GM18858 (cell line): ENCODE measurements around the gene ALOX12B.
"Not testable (repeated sequence)": the region's sequence is repeated elsewhere in the genome, so short reads cannot be mapped to it uniquely, and the experiment has no call there.

Experiments used
- ATAC-seq: cut with Tn5 transposase; IDR thresholded peaks from one replicate; pipeline ENCODE4 v1.9.1; 2021; ENCODE audit not compliant: unreplicated experiment

Gene ALOX12B

DNA sequence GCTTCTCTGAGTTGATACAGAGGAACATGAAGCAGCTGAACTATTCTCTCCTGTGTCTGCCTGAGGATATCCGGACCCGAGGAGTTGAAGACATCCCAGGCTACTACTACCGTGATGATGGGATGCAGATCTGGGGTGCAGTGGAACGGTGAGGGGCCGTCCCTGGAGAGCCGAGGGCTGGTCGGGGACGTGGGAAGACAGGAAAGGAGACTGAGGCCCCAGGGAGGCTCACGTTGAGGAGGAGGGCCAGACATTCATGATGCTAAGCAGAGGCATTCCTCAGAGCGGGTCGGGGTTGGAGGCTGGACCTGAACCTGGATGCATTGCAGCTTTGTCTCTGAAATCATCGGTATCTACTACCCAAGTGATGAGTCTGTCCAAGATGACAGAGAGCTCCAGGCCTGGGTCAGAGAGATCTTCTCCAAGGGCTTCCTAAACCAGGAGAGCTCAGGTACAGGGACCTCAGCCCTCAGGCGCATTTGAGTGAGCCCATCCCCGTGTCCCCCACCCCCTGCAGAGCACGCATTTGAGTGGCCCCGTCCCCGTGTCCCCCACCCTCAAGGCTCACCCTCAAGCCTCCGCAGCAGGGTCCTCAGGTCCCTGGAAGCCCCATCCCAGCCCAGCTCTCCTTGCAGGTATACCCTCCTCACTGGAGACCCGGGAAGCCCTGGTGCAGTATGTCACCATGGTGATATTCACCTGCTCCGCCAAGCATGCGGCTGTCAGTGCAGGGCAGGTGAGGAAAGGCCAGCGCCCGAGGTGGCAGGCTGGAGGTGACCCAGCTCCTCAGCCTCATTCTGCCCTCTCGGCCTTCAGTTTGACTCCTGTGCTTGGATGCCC is 40.4 kb downstream of the ALOX12B start:
- ATAC-seq = no peak

DNA sequence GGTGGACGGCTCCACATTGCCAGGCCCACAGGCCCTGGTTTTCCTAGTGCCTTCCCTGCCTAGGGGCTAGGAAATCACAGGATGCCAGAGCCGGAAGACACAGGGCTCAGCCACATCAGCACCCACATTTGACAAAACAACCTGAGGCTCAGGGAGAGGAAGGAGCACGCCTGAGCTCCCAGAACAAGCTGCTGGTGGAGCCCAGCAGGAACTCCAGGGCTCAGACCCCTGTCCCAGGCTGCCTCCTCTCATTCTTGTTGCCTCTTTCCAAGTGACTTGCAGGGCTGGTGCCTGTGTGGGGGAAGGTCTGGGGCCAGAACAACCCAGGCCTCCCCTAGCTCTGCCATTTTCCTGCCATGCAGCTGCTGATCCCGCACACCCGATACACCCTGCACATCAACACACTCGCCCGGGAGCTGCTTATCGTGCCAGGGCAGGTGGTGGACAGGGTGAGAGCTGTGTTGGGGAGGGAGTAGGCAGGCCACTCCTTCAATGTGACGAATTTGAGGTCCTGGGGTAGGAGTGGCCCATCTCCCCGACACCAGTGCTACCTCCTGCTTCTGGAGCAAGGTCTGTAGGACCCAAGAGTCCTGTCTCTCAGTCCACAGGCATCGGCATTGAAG is 41.1 kb downstream of the ALOX12B start:
- no peak for ATAC-seq

DNA sequence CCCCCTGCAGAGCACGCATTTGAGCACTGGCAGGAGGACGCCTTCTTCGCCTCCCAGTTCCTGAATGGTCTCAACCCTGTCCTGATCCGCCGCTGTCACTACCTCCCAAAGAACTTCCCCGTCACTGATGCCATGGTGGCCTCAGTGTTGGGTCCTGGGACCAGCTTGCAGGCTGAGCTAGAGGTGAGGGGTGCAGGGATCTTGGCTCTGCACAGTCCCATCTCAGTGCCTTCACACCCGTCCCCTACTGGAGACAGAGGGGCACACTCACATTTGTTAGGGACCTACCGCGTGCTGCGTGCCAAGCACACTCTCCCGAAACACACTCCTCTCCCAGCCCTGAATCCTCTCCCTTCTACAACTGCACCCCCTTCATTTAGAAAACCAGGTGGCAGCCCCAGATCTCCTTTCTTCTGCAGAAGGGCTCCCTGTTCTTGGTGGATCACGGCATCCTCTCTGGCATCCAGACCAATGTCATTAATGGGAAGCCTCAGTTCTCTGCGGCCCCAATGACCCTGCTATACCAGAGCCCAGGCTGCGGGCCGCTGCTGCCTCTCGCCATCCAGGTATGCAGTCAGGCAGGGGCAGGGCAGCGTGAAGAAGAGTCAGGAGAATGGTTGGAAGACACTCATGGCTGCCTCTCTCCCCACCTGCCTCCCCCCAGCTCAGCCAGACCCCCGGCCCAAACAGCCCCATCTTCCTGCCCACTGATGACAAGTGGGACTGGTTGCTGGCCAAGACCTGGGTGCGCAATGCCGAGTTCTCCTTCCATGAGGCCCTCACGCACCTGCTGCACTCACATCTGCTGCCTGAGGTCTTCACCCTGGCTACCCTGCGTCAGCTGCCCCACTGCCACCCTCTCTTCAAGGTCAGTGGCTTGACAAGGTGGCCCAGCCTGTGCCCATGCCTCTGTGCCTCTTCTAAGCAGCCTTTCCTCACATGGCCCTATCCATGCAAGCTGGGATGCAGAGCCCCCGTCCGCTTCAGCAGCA is 42.4 kb downstream of the ALOX12B start:
- no peak for ATAC-seq

DNA sequence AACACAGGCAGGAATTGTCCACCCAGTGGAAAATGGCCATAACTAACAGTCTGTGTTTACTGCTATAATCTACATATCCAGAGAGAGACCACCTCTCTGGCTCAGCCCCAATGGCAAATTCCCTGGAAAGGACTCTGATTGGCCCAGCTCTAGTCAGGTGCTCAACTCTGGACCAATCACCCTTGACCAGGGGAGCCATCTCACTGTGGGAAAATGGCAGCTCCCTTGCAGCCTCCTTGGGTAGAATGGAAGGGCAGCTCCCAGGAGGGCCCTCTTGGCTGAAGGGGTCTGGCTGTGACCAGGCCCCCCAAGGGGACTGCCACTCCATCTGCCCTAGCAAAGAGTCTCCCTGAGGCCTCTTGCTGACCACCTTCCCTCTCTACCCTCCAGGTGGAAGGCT is 45.5 kb downstream of the ALOX12B start:
- ATAC-seq = no peak

DNA sequence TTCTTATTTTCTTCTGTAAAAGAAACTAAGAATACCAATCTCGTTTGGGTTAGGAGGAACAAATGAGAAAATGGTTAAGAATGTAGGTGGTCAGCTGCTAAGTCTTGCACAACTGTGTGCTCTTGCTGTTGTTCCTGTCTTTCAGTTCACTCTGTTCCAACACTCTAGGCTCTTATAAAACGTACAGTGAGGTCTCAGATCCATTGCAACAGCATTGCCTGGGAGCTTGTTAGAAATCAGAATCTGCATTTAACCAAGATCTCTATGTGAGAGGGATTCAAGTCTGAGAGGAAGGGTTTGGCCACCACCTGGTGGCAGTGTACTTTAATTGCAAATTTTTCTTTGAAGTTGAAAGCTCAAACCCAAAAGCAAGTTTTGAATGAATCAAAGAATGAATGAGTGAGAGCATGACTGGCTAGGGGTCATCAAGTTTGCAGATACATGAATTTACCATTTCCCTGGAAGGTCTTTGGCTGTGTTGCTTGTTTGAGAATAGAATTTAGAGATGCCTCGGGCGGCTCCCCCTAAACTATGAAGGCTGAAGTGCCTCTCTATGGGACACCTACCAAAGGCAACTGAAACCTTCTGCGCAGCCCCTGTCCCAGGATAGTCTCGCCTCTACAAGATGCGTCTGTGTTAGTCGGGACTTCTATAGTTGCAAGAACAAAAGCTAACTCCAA is 46.1 kb downstream of the ALOX12B start:
- ATAC-seq = no peak

DNA sequence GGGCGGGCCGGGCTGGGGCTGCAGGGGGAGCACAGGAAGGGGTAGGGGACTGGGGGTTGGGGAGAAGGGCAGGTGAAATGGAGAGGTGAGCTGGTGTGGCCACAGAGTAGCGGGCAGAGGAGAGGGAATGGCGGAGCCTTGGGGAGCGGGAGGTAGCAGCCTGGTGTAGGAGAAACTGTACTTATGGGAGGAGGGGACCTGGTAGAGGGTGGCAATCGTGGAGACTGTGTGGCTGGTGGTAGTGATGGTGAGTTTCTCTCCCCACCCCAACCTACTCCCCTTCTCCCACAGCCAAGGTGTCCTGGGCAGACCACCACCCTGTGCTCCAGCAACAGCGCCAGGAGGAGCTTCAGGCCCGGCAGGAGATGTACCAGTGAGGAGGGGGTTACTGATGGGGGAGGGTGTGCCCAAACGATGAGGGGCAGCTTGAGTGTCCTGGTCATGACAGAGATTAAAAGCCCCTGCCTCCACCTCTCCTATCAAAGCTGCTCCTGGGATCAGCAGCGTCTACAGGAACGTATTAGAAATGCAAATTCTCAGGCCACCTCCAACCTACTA is 47.8 kb downstream of the ALOX12B start:
- ATAC-seq = no peak

DNA sequence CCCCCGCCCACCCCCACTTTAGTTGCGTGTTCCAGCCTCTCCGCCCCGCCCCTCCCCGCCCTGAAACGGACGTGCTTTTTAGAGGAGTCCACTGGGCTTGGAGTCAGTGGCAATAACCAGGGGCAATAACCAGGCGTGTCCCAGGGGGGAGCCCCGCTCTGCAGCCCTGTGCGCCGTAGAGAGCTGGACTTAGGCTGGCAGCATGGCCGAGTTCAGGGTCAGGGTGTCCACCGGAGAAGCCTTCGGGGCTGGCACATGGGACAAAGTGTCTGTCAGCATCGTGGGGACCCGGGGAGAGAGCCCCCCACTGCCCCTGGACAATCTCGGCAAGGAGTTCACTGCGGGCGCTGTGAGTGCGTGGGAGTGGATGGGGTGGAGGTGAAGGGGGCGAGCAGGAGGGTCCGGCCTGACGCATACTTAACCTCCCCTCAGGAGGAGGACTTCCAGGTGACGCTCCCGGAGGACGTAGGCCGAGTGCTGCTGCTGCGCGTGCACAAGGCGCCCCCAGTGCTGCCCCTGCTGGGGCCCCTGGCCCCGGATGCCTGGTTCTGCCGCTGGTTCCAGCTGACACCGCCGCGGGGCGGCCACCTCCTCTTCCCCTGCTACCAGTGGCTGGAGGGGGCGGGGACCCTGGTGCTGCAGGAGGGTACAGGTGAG is 48.4 kb downstream of the ALOX12B start, which contains the start of gene ALOX15B:
ALOX15B (plus strand) TSS at position 106 of the 657 bp plus-strand sequence; CDS start at position 203, 97 bp downstream.
- no peak for ATAC-seq

DNA sequence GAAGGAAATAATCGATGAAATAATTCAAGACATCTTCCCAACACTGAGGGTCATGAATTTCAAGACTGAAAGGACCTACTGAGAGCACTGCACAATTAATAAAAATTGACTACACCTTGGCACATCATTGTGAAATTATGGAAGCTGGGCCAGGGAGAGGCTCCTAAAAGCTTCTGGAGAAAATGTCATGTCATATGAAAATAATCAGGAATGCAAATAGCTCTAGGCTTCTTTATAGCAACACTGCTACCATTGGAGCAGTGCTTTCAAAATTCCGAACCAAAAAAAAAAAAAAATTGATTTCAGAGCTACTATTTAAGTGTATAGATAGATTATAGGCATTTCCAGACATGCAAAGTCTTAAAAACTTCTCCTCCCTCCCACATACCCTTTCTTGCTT is 55.1 kb downstream of the ALOX12B start:
- no peak for ATAC-seq

DNA sequence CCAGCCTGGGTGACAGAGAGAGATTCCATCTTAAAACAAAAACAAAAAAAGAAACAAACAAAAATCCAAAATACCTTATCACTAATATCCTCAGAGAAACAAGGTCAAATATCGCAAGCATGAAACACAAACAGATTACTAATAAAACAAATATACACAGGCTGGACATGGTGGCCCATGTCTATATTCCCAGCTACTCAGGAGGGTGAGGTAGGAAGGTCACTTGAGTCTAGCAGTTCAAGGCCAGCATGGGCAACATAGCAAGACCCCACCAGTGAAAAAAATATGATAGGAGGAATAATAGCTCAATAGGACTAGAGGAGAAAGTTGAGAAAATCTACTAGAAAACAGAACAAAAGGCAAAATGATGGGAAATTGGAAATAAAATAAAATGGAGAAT is 55.6 kb downstream of the ALOX12B start:
- no peak for ATAC-seq

DNA sequence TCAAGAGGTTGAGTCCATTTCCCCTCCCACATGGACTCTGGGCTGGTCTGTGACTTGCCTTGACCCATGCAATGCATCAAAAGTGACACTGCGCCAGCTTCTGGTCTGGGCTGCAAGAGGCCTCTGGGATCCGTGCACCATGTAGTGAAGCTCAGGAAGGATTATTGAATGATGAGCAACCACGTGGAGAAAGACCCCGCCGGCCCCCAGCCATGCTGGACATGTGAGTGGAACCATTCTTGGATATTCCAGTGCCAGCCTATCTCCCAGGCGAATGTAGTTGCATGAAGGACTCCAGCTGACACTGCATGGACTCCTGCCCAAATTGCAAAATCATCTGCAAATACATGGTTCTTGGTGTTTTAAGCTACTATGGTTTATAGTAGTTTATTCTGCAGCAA is 56.3 kb downstream of the ALOX12B start:
- ATAC-seq = no peak

DNA sequence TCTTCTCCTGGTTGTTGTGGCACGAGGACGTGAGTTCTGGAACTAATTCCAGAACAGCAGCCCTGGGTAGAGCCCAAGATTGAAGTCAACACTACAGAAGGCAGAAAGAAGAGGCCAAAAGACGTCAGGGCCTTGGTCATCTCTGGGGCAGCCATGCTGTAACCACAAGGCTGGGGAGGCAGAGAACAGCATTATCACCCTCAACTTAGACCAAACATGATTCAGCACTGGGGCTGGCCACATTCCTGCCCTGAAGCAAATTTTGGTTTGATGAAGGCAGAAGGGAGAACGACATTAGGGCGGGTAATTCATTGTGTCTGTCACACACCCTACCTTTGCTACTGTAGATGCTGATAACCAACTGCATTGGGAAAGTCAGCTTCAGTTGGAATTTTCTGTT is 58.4 kb downstream of the ALOX12B start:
- no peak for ATAC-seq

DNA sequence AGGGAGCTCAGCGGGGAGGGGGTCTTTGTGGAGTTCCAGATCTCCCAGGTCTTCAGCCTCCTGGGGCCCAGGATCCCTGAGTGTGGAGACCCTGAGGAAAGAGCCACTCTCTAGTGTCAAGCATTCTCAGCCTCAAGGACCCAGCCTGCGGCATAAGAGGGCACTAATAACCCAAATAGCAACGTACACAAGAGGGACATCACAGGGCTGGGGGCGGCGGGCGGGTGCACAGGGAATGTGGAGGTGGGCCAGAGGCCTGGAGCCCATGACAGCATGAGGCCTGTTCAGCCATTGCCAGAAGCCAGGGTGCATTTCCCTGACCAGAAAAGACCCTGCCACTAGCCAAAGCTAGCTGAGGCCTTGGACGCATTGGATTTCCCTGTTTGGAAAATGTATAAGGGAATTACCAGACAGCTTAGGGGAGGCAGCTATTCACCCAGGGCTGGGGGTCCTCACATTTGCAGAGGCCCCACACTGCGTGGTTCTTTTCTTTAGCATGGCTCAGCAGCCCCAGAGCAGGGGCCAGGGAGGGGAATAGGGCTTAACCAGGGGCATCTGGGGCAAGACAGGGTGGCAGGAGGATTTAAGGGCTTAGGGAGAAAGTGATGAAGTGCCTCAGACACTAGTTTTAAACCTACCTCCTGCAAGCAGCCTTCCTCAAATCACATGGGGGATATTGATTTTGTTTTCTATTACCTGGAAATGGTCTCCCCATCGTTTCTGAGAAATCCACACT is 62.2 kb downstream of the ALOX12B start:
- ATAC-seq = no peak

DNA sequence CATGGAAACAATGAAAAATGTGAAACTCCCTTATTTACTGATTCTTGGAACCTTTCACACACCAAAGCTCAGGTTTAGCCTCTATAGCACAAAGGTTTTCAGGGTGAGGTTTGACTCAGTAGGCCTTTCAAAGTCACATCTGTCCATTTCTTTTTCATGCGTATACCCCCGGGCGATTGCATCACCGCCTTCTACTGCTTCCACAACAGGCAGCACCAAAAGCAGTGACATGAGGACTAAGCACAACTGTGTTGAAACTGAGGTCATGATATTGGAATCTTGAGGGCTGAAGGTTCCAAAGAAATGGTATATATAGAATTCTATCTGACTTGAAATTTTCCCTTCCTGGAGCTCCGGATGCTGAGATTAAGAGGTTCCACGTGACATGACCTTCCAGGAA is 63.4 kb downstream of the ALOX12B start:
- ATAC-seq = not testable (repeated sequence)
